ENCODE data around the gene UQCR10. TPM values are rescaled to one million over a fixed set of nuclear protein-coding genes. Genes with fewer than 3 reads are reported as not detected.

The UQCR10 gene
- total and polyA plus RNA-seq, 2 experiments from 2014 or later = 78.0 to 535 TPM

DNA sequence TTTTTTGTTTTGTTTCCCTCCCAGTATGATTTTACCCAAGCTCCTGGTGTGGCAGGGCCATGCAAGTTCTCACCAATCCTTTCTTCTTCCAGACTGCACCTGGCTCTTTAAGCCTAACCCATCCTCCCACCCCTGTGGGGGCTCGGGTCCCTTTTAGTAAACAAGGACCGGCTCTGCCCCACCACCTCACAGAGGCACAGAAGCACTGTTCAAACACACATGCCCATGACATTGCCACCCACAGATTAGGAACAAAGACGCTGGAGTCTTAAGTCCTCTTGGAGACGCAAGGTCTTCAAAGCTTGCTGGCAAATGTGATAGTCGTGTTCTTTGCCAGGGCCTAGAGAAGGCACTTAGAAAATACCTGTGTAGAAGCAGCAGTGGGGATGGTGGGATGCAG is 18.9 kb downstream of the UQCR10 start (continued):
- TF ChIP-seq, protein P1, sequence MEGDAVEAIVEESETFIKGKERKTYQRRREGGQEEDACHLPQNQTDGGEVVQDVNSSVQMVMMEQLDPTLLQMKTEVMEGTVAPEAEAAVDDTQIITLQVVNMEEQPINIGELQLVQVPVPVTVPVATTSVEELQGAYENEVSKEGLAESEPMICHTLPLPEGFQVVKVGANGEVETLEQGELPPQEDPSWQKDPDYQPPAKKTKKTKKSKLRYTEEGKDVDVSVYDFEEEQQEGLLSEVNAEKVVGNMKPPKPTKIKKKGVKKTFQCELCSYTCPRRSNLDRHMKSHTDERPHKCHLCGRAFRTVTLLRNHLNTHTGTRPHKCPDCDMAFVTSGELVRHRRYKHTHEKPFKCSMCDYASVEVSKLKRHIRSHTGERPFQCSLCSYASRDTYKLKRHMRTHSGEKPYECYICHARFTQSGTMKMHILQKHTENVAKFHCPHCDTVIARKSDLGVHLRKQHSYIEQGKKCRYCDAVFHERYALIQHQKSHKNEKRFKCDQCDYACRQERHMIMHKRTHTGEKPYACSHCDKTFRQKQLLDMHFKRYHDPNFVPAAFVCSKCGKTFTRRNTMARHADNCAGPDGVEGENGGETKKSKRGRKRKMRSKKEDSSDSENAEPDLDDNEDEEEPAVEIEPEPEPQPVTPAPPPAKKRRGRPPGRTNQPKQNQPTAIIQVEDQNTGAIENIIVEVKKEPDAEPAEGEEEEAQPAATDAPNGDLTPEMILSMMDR (conservative IDR thresholded peaks at IDR 0.05; ENCODE audit: low read depth in 2 of 2) = no peak

DNA sequence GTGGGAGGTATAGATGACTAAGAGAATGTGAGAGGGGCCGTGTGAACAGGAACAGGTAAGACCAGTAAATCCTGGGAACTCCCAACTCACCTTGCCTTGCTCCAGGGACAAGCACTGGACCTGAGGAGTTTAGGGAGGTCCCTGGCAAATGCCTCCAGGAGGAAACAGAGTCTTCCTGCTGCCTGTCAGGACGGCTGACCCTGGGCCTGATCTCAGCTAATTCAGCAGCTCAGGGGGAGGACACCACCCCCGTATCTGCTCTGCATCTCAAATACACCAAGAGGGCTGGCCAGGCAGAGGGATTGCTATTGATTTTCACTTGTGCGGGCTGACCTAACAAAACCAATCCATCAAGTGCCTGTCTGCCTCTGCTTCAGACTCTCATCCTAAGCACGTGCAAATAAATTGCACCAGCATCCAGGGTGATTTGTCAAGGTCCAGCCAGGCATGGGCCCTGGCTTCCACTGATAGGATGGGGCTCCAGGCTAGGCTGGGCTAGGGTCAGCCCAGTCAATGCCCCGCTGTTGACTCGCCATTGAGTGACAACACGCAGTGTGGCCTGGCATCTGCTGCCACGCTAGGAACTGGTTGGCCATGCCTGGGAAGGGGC is 20.3 kb downstream of the UQCR10 start:
- Histone ChIP-seq H3K9me2 (ENCODE audit: insufficient read depth) (no peaks in the 10 kb centered on the region), H3K36me3 (ENCODE audit: insufficient read depth) (no peaks in the 10 kb centered on the region; the same call in 1 of the 2 replicates), H3K4me2 (no peak overlapping the region), H3K4me1 (ENCODE audit: insufficient read depth) (no peaks in the 10 kb centered on the region), H3K27ac (ENCODE audit: low read depth) (no peak overlapping the region), H3K27me3 (ENCODE audit: insufficient read depth) (no peaks in the 10 kb centered on the region), H3K79me2 (replicated peaks; ENCODE audit: insufficient read depth) (no peaks in the 10 kb centered on the region), H2AFZ (no peak overlapping the region), H3F3A (replicated peaks; ENCODE audit: low read depth) (no peaks in the 10 kb centered on the region), H3K4me3 (no peak overlapping the region), H4K20me1 (replicated peaks; ENCODE audit: insufficient read depth) (no peaks in the 10 kb centered on the region)
- no peaks in the 10 kb centered on the region for H3K9me3 Mint-ChIP-seq
- peak; percentile 17; the same call in 2 of the 3 replicates for ATAC-seq
- H3K4me1 Mint-ChIP-seq = peaks cover 10% of the 10 kb centered on the region
- peaks cover 6% of the 10 kb centered on the region for H3K27me3 Mint-ChIP-seq (ENCODE audit: insufficient read depth, low read depth, poor library complexity)
- H3K4me3 Mint-ChIP-seq = no peak overlapping the region
- DNase-seq (ENCODE audit: low spot score) = no peak
- peaks cover 14% of the 10 kb centered on the region for H3K36me3 Mint-ChIP-seq (ENCODE audit: low read depth)
- peak overlapping the region; percentile 70; the same call in 1 of the 2 replicates for H3K27ac Mint-ChIP-seq
- TF ChIP-seq EZH2phosphoT487 (IDR thresholded peaks at IDR 0.05; ENCODE audit: unreplicated experiment) (no peak), EZH2 (IDR thresholded peaks at IDR 0.05; ENCODE audit: low read depth, unreplicated experiment) (no peak), ZNF331 (CRISPR knock-in tag; IDR thresholded peaks at IDR 0.05; ENCODE audit: low read depth) (no peak), NANOG (IDR thresholded peaks at IDR 0.05; ENCODE audit: borderline replicate concordance) (no peak), POLR2AphosphoS5 (IDR thresholded peaks at IDR 0.05; ENCODE audit: low read depth) (no peak), CREB1 (CRISPR knock-in tag; IDR thresholded peaks at IDR 0.05; ENCODE audit: low read depth) (no peak), ZNF114 (CRISPR knock-in tag; IDR thresholded peaks at IDR 0.05) (no peak), STAT1 (IDR thresholded peaks at IDR 0.05; ENCODE audit: unreplicated experiment) (no peak), ETS1 (IDR thresholded peaks at IDR 0.05) (no peak)
- TF ChIP-seq, protein P1 (conservative IDR thresholded peaks at IDR 0.05; ENCODE audit: low read depth in 2 of 2) = no peak
- TF ChIP-seq, protein P2, sequence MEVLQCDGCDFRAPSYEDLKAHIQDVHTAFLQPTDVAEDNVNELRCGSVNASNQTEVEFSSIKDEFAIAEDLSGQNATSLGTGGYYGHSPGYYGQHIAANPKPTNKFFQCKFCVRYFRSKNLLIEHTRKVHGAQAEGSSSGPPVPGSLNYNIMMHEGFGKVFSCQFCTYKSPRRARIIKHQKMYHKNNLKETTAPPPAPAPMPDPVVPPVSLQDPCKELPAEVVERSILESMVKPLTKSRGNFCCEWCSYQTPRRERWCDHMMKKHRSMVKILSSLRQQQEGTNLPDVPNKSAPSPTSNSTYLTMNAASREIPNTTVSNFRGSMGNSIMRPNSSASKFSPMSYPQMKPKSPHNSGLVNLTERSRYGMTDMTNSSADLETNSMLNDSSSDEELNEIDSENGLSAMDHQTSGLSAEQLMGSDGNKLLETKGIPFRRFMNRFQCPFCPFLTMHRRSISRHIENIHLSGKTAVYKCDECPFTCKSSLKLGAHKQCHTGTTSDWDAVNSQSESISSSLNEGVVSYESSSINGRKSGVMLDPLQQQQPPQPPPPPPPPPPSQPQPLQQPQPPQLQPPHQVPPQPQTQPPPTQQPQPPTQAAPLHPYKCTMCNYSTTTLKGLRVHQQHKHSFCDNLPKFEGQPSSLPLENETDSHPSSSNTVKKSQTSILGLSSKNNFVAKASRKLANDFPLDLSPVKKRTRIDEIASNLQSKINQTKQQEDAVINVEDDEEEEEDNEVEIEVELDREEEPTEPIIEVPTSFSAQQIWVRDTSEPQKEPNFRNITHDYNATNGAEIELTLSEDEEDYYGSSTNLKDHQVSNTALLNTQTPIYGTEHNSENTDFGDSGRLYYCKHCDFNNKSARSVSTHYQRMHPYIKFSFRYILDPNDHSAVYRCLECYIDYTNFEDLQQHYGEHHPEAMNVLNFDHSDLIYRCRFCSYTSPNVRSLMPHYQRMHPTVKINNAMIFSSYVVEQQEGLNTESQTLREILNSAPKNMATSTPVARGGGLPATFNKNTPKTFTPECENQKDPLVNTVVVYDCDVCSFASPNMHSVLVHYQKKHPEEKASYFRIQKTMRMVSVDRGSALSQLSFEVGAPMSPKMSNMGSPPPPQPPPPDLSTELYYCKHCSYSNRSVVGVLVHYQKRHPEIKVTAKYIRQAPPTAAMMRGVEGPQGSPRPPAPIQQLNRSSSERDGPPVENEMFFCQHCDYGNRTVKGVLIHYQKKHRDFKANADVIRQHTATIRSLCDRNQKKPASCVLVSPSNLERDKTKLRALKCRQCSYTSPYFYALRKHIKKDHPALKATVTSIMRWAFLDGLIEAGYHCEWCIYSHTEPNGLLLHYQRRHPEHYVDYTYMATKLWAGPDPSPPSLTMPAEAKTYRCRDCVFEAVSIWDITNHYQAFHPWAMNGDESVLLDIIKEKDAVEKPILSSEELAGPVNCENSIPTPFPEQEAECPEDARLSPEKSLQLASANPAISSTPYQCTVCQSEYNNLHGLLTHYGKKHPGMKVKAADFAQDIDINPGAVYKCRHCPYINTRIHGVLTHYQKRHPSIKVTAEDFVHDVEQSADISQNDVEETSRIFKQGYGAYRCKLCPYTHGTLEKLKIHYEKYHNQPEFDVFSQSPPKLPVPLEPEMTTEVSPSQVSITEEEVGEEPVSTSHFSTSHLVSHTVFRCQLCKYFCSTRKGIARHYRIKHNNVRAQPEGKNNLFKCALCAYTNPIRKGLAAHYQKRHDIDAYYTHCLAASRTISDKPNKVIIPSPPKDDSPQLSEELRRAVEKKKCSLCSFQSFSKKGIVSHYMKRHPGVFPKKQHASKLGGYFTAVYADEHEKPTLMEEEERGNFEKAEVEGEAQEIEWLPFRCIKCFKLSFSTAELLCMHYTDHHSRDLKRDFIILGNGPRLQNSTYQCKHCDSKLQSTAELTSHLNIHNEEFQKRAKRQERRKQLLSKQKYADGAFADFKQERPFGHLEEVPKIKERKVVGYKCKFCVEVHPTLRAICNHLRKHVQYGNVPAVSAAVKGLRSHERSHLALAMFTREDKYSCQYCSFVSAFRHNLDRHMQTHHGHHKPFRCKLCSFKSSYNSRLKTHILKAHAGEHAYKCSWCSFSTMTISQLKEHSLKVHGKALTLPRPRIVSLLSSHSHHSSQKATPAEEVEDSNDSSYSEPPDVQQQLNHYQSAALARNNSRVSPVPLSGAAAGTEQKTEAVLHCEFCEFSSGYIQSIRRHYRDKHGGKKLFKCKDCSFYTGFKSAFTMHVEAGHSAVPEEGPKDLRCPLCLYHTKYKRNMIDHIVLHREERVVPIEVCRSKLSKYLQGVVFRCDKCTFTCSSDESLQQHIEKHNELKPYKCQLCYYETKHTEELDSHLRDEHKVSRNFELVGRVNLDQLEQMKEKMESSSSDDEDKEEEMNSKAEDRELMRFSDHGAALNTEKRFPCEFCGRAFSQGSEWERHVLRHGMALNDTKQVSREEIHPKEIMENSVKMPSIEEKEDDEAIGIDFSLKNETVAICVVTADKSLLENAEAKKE (CRISPR knock-in tag; IDR thresholded peaks at IDR 0.05) = no peak
